ENCODE measurements around the gene FARS2. TPM values are rescaled to one million over a fixed set of nuclear protein-coding genes. Genes with fewer than 3 reads are reported as not detected.

Gene FARS2
- total and polyA plus RNA-seq, 9 of the 15 experiments (the other 6 are each of a cell fraction or from before 2014, with no cell fraction given) = 16.5 to 62.2 (median 27.0) TPM

DNA sequence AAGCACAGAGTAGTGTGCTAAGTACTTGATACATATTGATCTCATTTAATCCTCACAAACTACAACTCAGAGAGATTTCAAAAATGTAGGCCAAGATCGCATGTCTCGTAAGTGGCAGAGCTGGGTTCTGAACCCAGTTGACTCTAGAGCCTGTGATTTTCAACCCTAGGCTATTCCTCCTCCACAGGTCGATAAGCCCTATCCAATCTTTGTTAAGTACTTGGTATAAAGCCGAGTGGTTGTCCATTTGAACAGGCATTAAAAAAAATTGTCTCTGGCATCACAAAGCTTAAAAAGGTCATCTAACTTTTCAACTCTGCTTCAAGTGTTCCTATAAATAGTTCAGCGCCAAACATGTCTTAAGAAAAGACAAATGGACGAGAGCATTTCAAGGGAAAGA is 38.0 kb upstream of the FARS2 start:
- H3K9me1 ChIP-seq (ENCODE audit: control insufficient read depth, insufficient read depth, low read length) = no peaks in the 10 kb centered on the region
- H3K27ac ChIP-seq (ENCODE audit: extremely low read depth, low read depth, low read length) = no peak overlapping the region
- H3K79me2 ChIP-seq (ENCODE audit: control insufficient read depth, insufficient read depth, low read length) = 0 out of 3 replicates have a peak, but pooled peaks cover 2% of the 10 kb centered on the region
- no peak overlapping the region for H3K4me3 ChIP-seq
- in situ Hi-C loops (cut with MboI) = no loop called here
- no peak overlapping the region for H3K4me2 ChIP-seq (ENCODE audit: insufficient read depth, low read length)
- H2AFZ ChIP-seq (ENCODE audit: low read depth, low read length) = no peak overlapping the region
- TF ChIP-seq, protein P1, sequence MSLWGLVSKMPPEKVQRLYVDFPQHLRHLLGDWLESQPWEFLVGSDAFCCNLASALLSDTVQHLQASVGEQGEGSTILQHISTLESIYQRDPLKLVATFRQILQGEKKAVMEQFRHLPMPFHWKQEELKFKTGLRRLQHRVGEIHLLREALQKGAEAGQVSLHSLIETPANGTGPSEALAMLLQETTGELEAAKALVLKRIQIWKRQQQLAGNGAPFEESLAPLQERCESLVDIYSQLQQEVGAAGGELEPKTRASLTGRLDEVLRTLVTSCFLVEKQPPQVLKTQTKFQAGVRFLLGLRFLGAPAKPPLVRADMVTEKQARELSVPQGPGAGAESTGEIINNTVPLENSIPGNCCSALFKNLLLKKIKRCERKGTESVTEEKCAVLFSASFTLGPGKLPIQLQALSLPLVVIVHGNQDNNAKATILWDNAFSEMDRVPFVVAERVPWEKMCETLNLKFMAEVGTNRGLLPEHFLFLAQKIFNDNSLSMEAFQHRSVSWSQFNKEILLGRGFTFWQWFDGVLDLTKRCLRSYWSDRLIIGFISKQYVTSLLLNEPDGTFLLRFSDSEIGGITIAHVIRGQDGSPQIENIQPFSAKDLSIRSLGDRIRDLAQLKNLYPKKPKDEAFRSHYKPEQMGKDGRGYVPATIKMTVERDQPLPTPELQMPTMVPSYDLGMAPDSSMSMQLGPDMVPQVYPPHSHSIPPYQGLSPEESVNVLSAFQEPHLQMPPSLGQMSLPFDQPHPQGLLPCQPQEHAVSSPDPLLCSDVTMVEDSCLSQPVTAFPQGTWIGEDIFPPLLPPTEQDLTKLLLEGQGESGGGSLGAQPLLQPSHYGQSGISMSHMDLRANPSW (CRISPR knock-in tag; IDR thresholded peaks at IDR 0.05) = no peak
- TF ChIP-seq, protein P2, sequence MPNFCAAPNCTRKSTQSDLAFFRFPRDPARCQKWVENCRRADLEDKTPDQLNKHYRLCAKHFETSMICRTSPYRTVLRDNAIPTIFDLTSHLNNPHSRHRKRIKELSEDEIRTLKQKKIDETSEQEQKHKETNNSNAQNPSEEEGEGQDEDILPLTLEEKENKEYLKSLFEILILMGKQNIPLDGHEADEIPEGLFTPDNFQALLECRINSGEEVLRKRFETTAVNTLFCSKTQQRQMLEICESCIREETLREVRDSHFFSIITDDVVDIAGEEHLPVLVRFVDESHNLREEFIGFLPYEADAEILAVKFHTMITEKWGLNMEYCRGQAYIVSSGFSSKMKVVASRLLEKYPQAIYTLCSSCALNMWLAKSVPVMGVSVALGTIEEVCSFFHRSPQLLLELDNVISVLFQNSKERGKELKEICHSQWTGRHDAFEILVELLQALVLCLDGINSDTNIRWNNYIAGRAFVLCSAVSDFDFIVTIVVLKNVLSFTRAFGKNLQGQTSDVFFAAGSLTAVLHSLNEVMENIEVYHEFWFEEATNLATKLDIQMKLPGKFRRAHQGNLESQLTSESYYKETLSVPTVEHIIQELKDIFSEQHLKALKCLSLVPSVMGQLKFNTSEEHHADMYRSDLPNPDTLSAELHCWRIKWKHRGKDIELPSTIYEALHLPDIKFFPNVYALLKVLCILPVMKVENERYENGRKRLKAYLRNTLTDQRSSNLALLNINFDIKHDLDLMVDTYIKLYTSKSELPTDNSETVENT (CRISPR knock-in tag; IDR thresholded peaks at IDR 0.05) = no peak
- TF ChIP-seq TBP (optimal IDR thresholded peaks at IDR 0.05; ENCODE audit: low read depth, low read length) = no peak
- TF ChIP-seq, protein P3, sequence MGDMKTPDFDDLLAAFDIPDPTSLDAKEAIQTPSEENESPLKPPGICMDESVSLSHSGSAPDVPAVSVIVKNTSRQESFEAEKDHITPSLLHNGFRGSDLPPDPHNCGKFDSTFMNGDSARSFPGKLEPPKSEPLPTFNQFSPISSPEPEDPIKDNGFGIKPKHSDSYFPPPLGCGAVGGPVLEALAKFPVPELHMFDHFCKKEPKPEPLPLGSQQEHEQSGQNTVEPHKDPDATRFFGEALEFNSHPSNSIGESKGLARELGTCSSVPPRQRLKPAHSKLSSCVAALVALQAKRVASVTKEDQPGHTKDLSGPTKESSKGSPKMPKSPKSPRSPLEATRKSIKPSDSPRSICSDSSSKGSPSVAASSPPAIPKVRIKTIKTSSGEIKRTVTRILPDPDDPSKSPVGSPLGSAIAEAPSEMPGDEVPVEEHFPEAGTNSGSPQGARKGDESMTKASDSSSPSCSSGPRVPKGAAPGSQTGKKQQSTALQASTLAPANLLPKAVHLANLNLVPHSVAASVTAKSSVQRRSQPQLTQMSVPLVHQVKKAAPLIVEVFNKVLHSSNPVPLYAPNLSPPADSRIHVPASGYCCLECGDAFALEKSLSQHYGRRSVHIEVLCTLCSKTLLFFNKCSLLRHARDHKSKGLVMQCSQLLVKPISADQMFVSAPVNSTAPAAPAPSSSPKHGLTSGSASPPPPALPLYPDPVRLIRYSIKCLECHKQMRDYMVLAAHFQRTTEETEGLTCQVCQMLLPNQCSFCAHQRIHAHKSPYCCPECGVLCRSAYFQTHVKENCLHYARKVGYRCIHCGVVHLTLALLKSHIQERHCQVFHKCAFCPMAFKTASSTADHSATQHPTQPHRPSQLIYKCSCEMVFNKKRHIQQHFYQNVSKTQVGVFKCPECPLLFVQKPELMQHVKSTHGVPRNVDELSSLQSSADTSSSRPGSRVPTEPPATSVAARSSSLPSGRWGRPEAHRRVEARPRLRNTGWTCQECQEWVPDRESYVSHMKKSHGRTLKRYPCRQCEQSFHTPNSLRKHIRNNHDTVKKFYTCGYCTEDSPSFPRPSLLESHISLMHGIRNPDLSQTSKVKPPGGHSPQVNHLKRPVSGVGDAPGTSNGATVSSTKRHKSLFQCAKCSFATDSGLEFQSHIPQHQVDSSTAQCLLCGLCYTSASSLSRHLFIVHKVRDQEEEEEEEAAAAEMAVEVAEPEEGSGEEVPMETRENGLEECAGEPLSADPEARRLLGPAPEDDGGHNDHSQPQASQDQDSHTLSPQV (IDR thresholded peaks at IDR 0.05) = no peak
- no peak for TF ChIP-seq HSF4 (CRISPR knock-in tag; IDR thresholded peaks at IDR 0.05; ENCODE audit: borderline replicate concordance)
- no peak for TF ChIP-seq ERF (CRISPR knock-in tag; IDR thresholded peaks at IDR 0.05)
- no peak for TF ChIP-seq PHB (CRISPR knock-in tag; IDR thresholded peaks at IDR 0.05)
- TF ChIP-seq TFAM (CRISPR knock-in tag; conservative IDR thresholded peaks at IDR 0.05) = no peak
- BruUV-seq (replicated peaks) = no TSS peak
- WGBS (ENCODE audit: insufficient coverage, low coverage, missing lambda C conversion rate) = 78% methylated on average over 6 of the region's 6 CpGs
- 0 out of 2 replicates have a peak, but pooled peaks cover 3% of the 10 kb centered on the region for H4K20me1 ChIP-seq (replicated peaks; ENCODE audit: control insufficient read depth, insufficient read depth, low read length)
- H3K4me1 ChIP-seq (replicated peaks in 1 of 2; ENCODE audit: control insufficient read depth in 2 of 2, insufficient read depth in 2 of 2, low read length in 2 of 2) = no peaks in the 10 kb centered on the region
- ATAC-seq (no peak), DNase-seq (ENCODE audit: extremely low read depth in 1 of 4, low spot score in 3 of 4) (no peak), FAIRE-seq (no peak)
- POLR2A ChIA-PET = no interaction called here
- peaks cover 15% of the 10 kb centered on the region; the same call in 2 of the 3 replicates for H3K36me3 ChIP-seq (ENCODE audit: control insufficient read depth, insufficient read depth, low read length)
- intact Hi-C loops (cut with micrococcal nuclease) = no loop called here
- CTCF ChIA-PET (ENCODE audit: low intra/inter-chr PET ratio) = no interaction called here
- H3K9ac ChIP-seq (ENCODE audit: insufficient read depth in 1 of 2, low read depth in 2 of 2, low read length in 2 of 2) = no peak overlapping the region
- no peaks in the 10 kb centered on the region for H3K9me3 ChIP-seq (replicated peaks; ENCODE audit: control insufficient read depth, insufficient read depth, low read depth, low read length)
- no peaks in the 10 kb centered on the region for H3K27me3 ChIP-seq (ENCODE audit: control insufficient read depth in 2 of 2, insufficient read depth in 2 of 2, low read length in 2 of 2)
